ENCODE measurements around the gene CLDN4.
"Not testable (repeated sequence)": the region's sequence is repeated elsewhere in the genome, so short reads cannot be mapped to it uniquely, and the experiment has no call there.

Gene CLDN4

GRCh38 chr7:73830681-73831583 lies at the start of gene CLDN4:
CLDN4 (plus strand) TSS chr7:73830996; CDS start chr7:73831202, 206 bp downstream.
- intact Hi-C loops (cut with micrococcal nuclease): no loop called here
- Mint-ChIP-seq H3K4me1 (ENCODE audit: low read depth) (peaks cover 78% of the 10 kb centered on the region), H3K27ac (peak within 1 kb of the TSS; percentile 98)

GRCh38 chr7:73786588-73786987 lies 44.2 kb upstream of the CLDN4 start:
- Mint-ChIP-seq H3K36me3 (ENCODE audit: low read depth) (no peaks in the 10 kb centered on the region), H3K9me3 (peaks cover 3% of the 10 kb centered on the region), H3K4me1 (ENCODE audit: low read depth) (no peaks in the 10 kb centered on the region), H3K27ac (no peak overlapping the region), H3K4me3 (no peak overlapping the region), H3K27me3 (peaks cover 14% of the 10 kb centered on the region)
- intact Hi-C loops (cut with micrococcal nuclease): no loop called here

More at GRCh38 chr7:73830681-73831583, at the start of gene CLDN4:
- no peaks in the 10 kb centered on the region for H3K9me3 Mint-ChIP-seq
- peaks cover 34% of the 10 kb centered on the region for H3K27me3 Mint-ChIP-seq
- H3K4me3 Mint-ChIP-seq: peak within 1 kb of the TSS; percentile 69
- H3K36me3 Mint-ChIP-seq (ENCODE audit: low read depth): no peaks in the 10 kb centered on the region

- intact Hi-C loops (cut with micrococcal nuclease); H3K9me3 Mint-ChIP-seq; H3K4me3 Mint-ChIP-seq; H3K36me3 Mint-ChIP-seq (ENCODE audit: low read depth); H3K4me1 Mint-ChIP-seq (ENCODE audit: low read depth); H3K27ac Mint-ChIP-seq: not testable (repeated sequence)
- H3K27me3 Mint-ChIP-seq: peaks cover 13% of the 10 kb centered on the region
Observed at GRCh38 chr7:73787786-73788048, 43.1 kb upstream of the CLDN4 start.

- Mint-ChIP-seq H3K36me3 (ENCODE audit: low read depth) (no peaks in the 10 kb centered on the region), H3K4me3 (no peak overlapping the region), H3K4me1 (ENCODE audit: low read depth) (no peaks in the 10 kb centered on the region), H3K9me3 (no peaks in the 10 kb centered on the region), H3K27ac (no peak overlapping the region), H3K27me3 (peaks cover 13% of the 10 kb centered on the region)
- intact Hi-C loops (cut with micrococcal nuclease): no loop called here
Observed at GRCh38 chr7:73789051-73789450, 41.7 kb upstream of the CLDN4 start.

GRCh38 chr7:73791170-73791690 lies 39.6 kb upstream of the CLDN4 start:
- H3K27ac Mint-ChIP-seq; H3K9me3 Mint-ChIP-seq; H3K36me3 Mint-ChIP-seq (ENCODE audit: low read depth); H3K4me1 Mint-ChIP-seq (ENCODE audit: low read depth); H3K4me3 Mint-ChIP-seq: not testable (repeated sequence)
- H3K27me3 Mint-ChIP-seq: peaks cover 19% of the 10 kb centered on the region
- intact Hi-C loops (cut with micrococcal nuclease): loop anchor here (10.0 kb wide), 1 partner anchor 234 kb away; the partner anchor contains the start of gene ELN

GRCh38 chr7:73795188-73795587 lies 35.6 kb upstream of the CLDN4 start:
- not testable (repeated sequence) for H3K9me3 Mint-ChIP-seq; H3K27ac Mint-ChIP-seq; H3K36me3 Mint-ChIP-seq (ENCODE audit: low read depth); H3K4me1 Mint-ChIP-seq (ENCODE audit: low read depth); H3K4me3 Mint-ChIP-seq
- intact Hi-C loops (cut with micrococcal nuclease): loop anchor here (10.0 kb wide), 1 partner anchor 230 kb away; the partner anchor contains the start of gene ELN
- peaks cover 25% of the 10 kb centered on the region for H3K27me3 Mint-ChIP-seq

GRCh38 chr7:73796656-73797055 lies 34.1 kb upstream of the CLDN4 start:
- not testable (repeated sequence) for H3K27ac Mint-ChIP-seq; H3K9me3 Mint-ChIP-seq; H3K4me1 Mint-ChIP-seq (ENCODE audit: low read depth); H3K4me3 Mint-ChIP-seq; H3K36me3 Mint-ChIP-seq (ENCODE audit: low read depth)
- intact Hi-C loops (cut with micrococcal nuclease): loop anchor here (10.0 kb wide), 1 partner anchor 228 kb away; the partner anchor contains the start of gene ELN
- peaks cover 27% of the 10 kb centered on the region for H3K27me3 Mint-ChIP-seq

GRCh38 chr7:73797176-73797575 lies 33.6 kb upstream of the CLDN4 start:
- intact Hi-C loops (cut with micrococcal nuclease): loop anchor here (10.0 kb wide), 1 partner anchor 228 kb away; the partner anchor contains the start of gene ELN
- not testable (repeated sequence) for H3K4me1 Mint-ChIP-seq (ENCODE audit: low read depth); H3K9me3 Mint-ChIP-seq; H3K4me3 Mint-ChIP-seq; H3K27ac Mint-ChIP-seq; H3K36me3 Mint-ChIP-seq (ENCODE audit: low read depth)
- peaks cover 27% of the 10 kb centered on the region for H3K27me3 Mint-ChIP-seq

GRCh38 chr7:73799282-73800141 lies 31.3 kb upstream of the CLDN4 start:
- Mint-ChIP-seq H3K27me3 (peaks cover 26% of the 10 kb centered on the region), H3K36me3 (ENCODE audit: low read depth) (no peaks in the 10 kb centered on the region), H3K9me3 (no peaks in the 10 kb centered on the region), H3K4me3 (no peak overlapping the region), H3K4me1 (ENCODE audit: low read depth) (no peaks in the 10 kb centered on the region), H3K27ac (no peak overlapping the region)
- intact Hi-C loops (cut with micrococcal nuclease): loop anchor here (10.0 kb wide), 1 partner anchor 225 kb away; the partner anchor contains the start of gene ELN

GRCh38 chr7:73801577-73801976 lies 29.2 kb upstream of the CLDN4 start:
- Mint-ChIP-seq H3K4me3 (no peak overlapping the region), H3K27me3 (peaks cover 29% of the 10 kb centered on the region), H3K4me1 (ENCODE audit: low read depth) (no peaks in the 10 kb centered on the region), H3K27ac (no peak overlapping the region), H3K9me3 (no peaks in the 10 kb centered on the region), H3K36me3 (ENCODE audit: low read depth) (no peaks in the 10 kb centered on the region)
- intact Hi-C loops (cut with micrococcal nuclease): no loop called here

GRCh38 chr7:73802459-73802858 lies 28.3 kb upstream of the CLDN4 start:
- intact Hi-C loops (cut with micrococcal nuclease): no loop called here
- Mint-ChIP-seq H3K36me3 (ENCODE audit: low read depth) (no peaks in the 10 kb centered on the region), H3K27ac (no peak overlapping the region)

GRCh38 chr7:73809467-73809951 lies 21.3 kb upstream of the CLDN4 start:
- no peaks in the 10 kb centered on the region for H3K9me3 Mint-ChIP-seq
- no peaks in the 10 kb centered on the region for H3K36me3 Mint-ChIP-seq (ENCODE audit: low read depth)
- H3K4me3 Mint-ChIP-seq: no peak overlapping the region
- peaks cover 33% of the 10 kb centered on the region for H3K27me3 Mint-ChIP-seq
- peak overlapping the region; percentile 4 for H3K27ac Mint-ChIP-seq
- H3K4me1 Mint-ChIP-seq (ENCODE audit: low read depth): no peaks in the 10 kb centered on the region
- intact Hi-C loops (cut with micrococcal nuclease): no loop called here

More at GRCh38 chr7:73802459-73802858, 28.3 kb upstream of the CLDN4 start:
- Mint-ChIP-seq H3K4me3 (no peak overlapping the region), H3K4me1 (ENCODE audit: low read depth) (no peaks in the 10 kb centered on the region), H3K9me3 (no peaks in the 10 kb centered on the region), H3K27me3 (peaks cover 31% of the 10 kb centered on the region)

- intact Hi-C loops (cut with micrococcal nuclease): loop anchor here (1.0 kb wide), 1 partner anchor 44 kb away; no protein-coding TSS in a partner anchor
- Mint-ChIP-seq H3K36me3 (ENCODE audit: low read depth) (no peaks in the 10 kb centered on the region), H3K9me3 (no peaks in the 10 kb centered on the region), H3K4me3 (no peak overlapping the region), H3K4me1 (ENCODE audit: low read depth) (no peaks in the 10 kb centered on the region), H3K27ac (peak overlapping the region; percentile 28), H3K27me3 (peaks cover 34% of the 10 kb centered on the region)
Observed at GRCh38 chr7:73810998-73811360, 19.8 kb upstream of the CLDN4 start.

- intact Hi-C loops (cut with micrococcal nuclease): loop anchor here (1.0 kb wide), 1 partner anchor 44 kb away; no protein-coding TSS in a partner anchor
- H3K27me3 Mint-ChIP-seq: peaks cover 34% of the 10 kb centered on the region
- peak overlapping the region; percentile 28 for H3K27ac Mint-ChIP-seq
- H3K36me3 Mint-ChIP-seq (ENCODE audit: low read depth): no peaks in the 10 kb centered on the region
- no peak overlapping the region for H3K4me3 Mint-ChIP-seq
- H3K9me3 Mint-ChIP-seq: no peaks in the 10 kb centered on the region
- H3K4me1 Mint-ChIP-seq (ENCODE audit: low read depth): no peaks in the 10 kb centered on the region
Observed at GRCh38 chr7:73811760-73812168, 19.0 kb upstream of the CLDN4 start.

Measured in dendritic cell treated with granulocyte-macrophage colony-stimulating factor and Interleukin-4, amounts not matched to agents 40 ng/mL and 50 ng/mL, for 4 days (primary cell).